SU-DHL-6 (cell line): ENCODE results near the gene RANBP1.

Experiments used
- H2AFZ ChIP-seq: fragments of 200-600 bp; sonication (generic); 2 replicates; pipeline ENCODE4 v1.6.1; 2014; ENCODE audit warnings: low read depth, mild to moderate bottlenecking, moderate library complexity, mixed read lengths, antibody characterized with exemption, low read length; ENCODE audit not compliant: severe bottlenecking
- H3F3A ChIP-seq: fragments of 200-600 bp; shearing (Covaris generic); 2 replicates; pipeline ENCODE4 v1.6.0; 2016; ENCODE audit warnings: antibody characterized with exemption, mild to moderate bottlenecking; ENCODE audit not compliant: insufficient read depth
- H3K27ac ChIP-seq: fragments of 200-600 bp; sonication (generic); 2 replicates; pipeline ENCODE4 v1.5.1; 2016; ENCODE audit warnings: low read depth, mild to moderate bottlenecking, low read length, moderate library complexity, mixed read lengths
- H3K27me3 ChIP-seq: fragments of 200-600 bp; sonication (generic), shearing (Covaris generic); 2 replicates; pipeline ENCODE4 v1.6.0; 2014; ENCODE audit warnings: mild to moderate bottlenecking, low read length
- H3K36me3 ChIP-seq: fragments of 200-600 bp; sonication (generic); 2 replicates; pipeline ENCODE4 v1.6.1; 2014; ENCODE audit warnings: mild to moderate bottlenecking, low read length, mixed read lengths
- H3K4me2 ChIP-seq: fragments of 300-600, 200-600 bp; shearing (Covaris generic), sonication (generic); 2 replicates; pipeline ENCODE4 v1.6.0; 2014; ENCODE audit warnings: low read length, low read depth, mild to moderate bottlenecking; ENCODE audit not compliant: poor library complexity, severe bottlenecking
- H3K4me3 ChIP-seq: fragments of 200-600 bp; sonication (generic); 2 replicates; pipeline ENCODE4 v1.5.1; 2014; ENCODE audit warnings: antibody characterized with exemption, low read length, mild to moderate bottlenecking, mixed read lengths; ENCODE audit not compliant: insufficient read depth, poor library complexity, severe bottlenecking
- H3K79me2 ChIP-seq: fragments of 200-600 bp; sonication (generic); 2 replicates; pipeline ENCODE4 v1.6.1; 2014; ENCODE audit warnings: mild to moderate bottlenecking, low read length, moderate library complexity; ENCODE audit not compliant: insufficient read depth
- H3K9ac ChIP-seq: fragments of 200-600 bp; sonication (generic); 2 replicates; pipeline ENCODE4 v1.7.0; 2014; ENCODE audit warnings: mild to moderate bottlenecking, low read length
- H3K9me2 ChIP-seq: fragments of 200-600 bp; sonication (generic); replicated peaks from 2 replicates; pipeline ENCODE4 v1.6.1; 2014; ENCODE audit warnings: low read length; ENCODE audit not compliant: insufficient read depth
- H3K9me3 ChIP-seq: fragments of 200-600 bp; sonication (generic); 2 replicates; pipeline ENCODE4 v1.6.1; 2014; ENCODE audit warnings: low read length, mixed read lengths; ENCODE audit not compliant: insufficient read depth
- H4K20me1 ChIP-seq: fragments of 200-600 bp; sonication (generic); 2 replicates; pipeline ENCODE4 v1.6.1; 2014; ENCODE audit warnings: low read depth, mild to moderate bottlenecking, antibody characterized with exemption, low read length, moderate library complexity, mixed read lengths
- EZH2phosphoT487 ChIP-seq: fragments of 200-600 bp; sonication (generic), shearing (Covaris generic); conservative IDR thresholded peaks from 2 replicates; pipeline ENCODE4 v1.6.1; 2018; ENCODE audit warnings: mild to moderate bottlenecking, antibody characterized with exemption, low read length, moderate library complexity, mixed read lengths
- TF ChIP-seq, protein P1 (sequence below): fragments of 200-600 bp; sonication (generic); IDR thresholded peaks from one replicate; pipeline ENCODE4 v1.5.1; 2017; ENCODE audit warnings: antibody characterized with exemption, mild to moderate bottlenecking, low read length, moderate library complexity; ENCODE audit not compliant: insufficient read depth, poor library complexity, severe bottlenecking

The RANBP1 gene

GRCh38 chr22:20130731-20131596 lies 15.1 kb downstream of the RANBP1 start:
- Histone ChIP-seq H3K4me2 (peak overlapping the region; percentile 38), H3K4me3 (peak overlapping the region; percentile 34), H3K79me2 (no peaks in the 10 kb centered on the region), H4K20me1 (no peaks in the 10 kb centered on the region), H3K9me2 (no peaks in the 10 kb centered on the region), H2AFZ (no peak overlapping the region), H3K9me3 (no peaks in the 10 kb centered on the region), H3F3A (no peaks in the 10 kb centered on the region), H3K27ac (no peak overlapping the region), H3K36me3 (no peaks in the 10 kb centered on the region), H3K27me3 (no peaks in the 10 kb centered on the region), H3K9ac (no peak overlapping the region; the same call in 1 of the 2 replicates)
- TF ChIP-seq EZH2phosphoT487 = no peak
- TF ChIP-seq, protein P1, sequence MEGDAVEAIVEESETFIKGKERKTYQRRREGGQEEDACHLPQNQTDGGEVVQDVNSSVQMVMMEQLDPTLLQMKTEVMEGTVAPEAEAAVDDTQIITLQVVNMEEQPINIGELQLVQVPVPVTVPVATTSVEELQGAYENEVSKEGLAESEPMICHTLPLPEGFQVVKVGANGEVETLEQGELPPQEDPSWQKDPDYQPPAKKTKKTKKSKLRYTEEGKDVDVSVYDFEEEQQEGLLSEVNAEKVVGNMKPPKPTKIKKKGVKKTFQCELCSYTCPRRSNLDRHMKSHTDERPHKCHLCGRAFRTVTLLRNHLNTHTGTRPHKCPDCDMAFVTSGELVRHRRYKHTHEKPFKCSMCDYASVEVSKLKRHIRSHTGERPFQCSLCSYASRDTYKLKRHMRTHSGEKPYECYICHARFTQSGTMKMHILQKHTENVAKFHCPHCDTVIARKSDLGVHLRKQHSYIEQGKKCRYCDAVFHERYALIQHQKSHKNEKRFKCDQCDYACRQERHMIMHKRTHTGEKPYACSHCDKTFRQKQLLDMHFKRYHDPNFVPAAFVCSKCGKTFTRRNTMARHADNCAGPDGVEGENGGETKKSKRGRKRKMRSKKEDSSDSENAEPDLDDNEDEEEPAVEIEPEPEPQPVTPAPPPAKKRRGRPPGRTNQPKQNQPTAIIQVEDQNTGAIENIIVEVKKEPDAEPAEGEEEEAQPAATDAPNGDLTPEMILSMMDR = no peak

DNA sequence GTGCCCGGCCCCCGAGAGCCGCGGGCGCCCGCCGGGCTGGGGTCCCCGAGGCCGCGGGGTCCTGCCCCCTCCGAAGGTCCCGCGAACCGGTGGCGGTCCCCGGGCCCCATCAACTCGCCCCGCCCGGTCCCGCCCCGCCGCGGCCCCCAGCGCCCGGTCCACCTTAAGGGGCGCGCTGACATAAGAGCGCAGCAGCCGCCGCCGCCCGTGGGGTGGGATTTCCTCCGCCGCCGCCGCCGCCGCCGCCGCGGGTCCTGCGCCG lies 15.6 kb downstream of the RANBP1 start, which contains the start of gene ZDHHC8:
TSS of gene ZDHHC8 (plus strand) at position 208 of the 262 bp plus-strand sequence. CDS start 144 bp downstream, outside the sequence.
- H2AFZ ChIP-seq = no peak within 1 kb of the TSS
- H4K20me1 ChIP-seq = no peaks in the 10 kb centered on the region
- TF ChIP-seq, protein P1 = no peak
- TF ChIP-seq EZH2phosphoT487 = no peak
- H3K9ac ChIP-seq = no peak within 1 kb of the TSS; the same call in 1 of the 2 replicates
- no peaks in the 10 kb centered on the region for H3F3A ChIP-seq
- no peaks in the 10 kb centered on the region for H3K9me3 ChIP-seq
- no peaks in the 10 kb centered on the region for H3K79me2 ChIP-seq
- H3K9me2 ChIP-seq = no peaks in the 10 kb centered on the region
- no peaks in the 10 kb centered on the region for H3K27me3 ChIP-seq
- no peaks in the 10 kb centered on the region for H3K36me3 ChIP-seq
- no peak within 1 kb of the TSS for H3K27ac ChIP-seq
- peak within 1 kb of the TSS; percentile 38 for H3K4me2 ChIP-seq
- peak within 1 kb of the TSS; percentile 34 for H3K4me3 ChIP-seq

DNA sequence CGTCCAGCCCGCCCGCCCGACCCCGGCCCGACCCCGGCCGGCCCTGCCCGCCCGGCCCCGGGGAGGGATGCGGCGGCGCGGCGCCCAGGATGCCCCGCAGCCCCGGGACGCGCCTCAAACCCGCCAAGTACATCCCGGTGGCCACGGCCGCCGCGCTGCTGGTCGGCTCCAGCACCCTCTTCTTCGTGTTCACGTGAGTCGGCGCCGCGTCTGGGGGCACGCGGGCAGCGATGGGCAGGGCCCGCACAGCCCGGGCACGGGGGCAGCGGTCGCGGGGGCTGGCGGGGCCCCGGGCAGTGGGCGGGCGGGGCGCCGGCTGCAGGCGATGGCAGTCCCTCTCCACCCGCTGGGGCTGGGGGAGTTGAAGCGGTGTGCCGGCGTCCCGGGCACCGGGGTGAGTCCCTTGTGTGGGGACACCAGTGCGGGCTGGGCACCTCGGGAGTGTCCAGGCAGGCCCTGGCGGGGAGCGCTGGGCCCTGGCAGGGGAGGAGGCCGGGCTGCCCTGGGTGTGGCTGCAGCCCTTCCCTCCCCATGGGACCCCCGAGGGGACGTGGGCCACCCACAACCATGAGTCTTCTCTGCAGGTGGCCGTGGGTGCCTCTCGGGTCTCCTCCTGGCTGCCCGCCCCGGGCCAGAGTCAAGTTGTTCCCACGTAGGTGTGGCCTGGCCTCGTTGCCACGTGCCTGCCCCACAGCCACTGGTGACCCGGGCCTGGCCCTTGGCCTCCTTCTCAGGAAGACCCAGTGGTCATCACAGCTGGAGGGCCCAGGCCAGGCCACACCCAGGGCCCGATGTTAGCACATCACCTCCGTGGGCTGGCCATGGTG lies 16.2 kb downstream of the RANBP1 start:
- no peaks in the 10 kb centered on the region for H4K20me1 ChIP-seq
- no peaks in the 10 kb centered on the region for H3K27me3 ChIP-seq
- H3K79me2 ChIP-seq = no peaks in the 10 kb centered on the region
- H3K4me3 ChIP-seq = no peak overlapping the region
- H3K9me3 ChIP-seq = no peaks in the 10 kb centered on the region
- H3K4me2 ChIP-seq = peak overlapping the region; percentile 17
- H3K9ac ChIP-seq = no peak overlapping the region
- TF ChIP-seq EZH2phosphoT487 = no peak
- TF ChIP-seq, protein P1 = no peak
- H3K36me3 ChIP-seq = no peaks in the 10 kb centered on the region
- H3K27ac ChIP-seq = no peak overlapping the region
- no peaks in the 10 kb centered on the region for H3K9me2 ChIP-seq
- H3F3A ChIP-seq = no peaks in the 10 kb centered on the region
- H2AFZ ChIP-seq = no peak overlapping the region
